SU-DHL-6 (cell line): Measurements from ENCODE around the gene AGPAT3.

Experiments
- H2AFZ ChIP-seq: fragments of 200-600 bp; sonication (generic); 2 replicates; pipeline ENCODE4 v1.6.1; 2014; ENCODE audit warnings: low read depth, mild to moderate bottlenecking, moderate library complexity, mixed read lengths, antibody characterized with exemption, low read length; ENCODE audit not compliant: severe bottlenecking
- H3F3A ChIP-seq: fragments of 200-600 bp; shearing (Covaris generic); 2 replicates; pipeline ENCODE4 v1.6.0; 2016; ENCODE audit warnings: antibody characterized with exemption, mild to moderate bottlenecking; ENCODE audit not compliant: insufficient read depth
- H3K27ac ChIP-seq: fragments of 200-600 bp; sonication (generic); 2 replicates; pipeline ENCODE4 v1.5.1; 2016; ENCODE audit warnings: low read depth, mild to moderate bottlenecking, low read length, moderate library complexity, mixed read lengths
- H3K27me3 ChIP-seq: fragments of 200-600 bp; sonication (generic), shearing (Covaris generic); 2 replicates; pipeline ENCODE4 v1.6.0; 2014; ENCODE audit warnings: mild to moderate bottlenecking, low read length
- H3K36me3 ChIP-seq: fragments of 200-600 bp; sonication (generic); 2 replicates; pipeline ENCODE4 v1.6.1; 2014; ENCODE audit warnings: mild to moderate bottlenecking, low read length, mixed read lengths
- H3K4me2 ChIP-seq: fragments of 300-600, 200-600 bp; shearing (Covaris generic), sonication (generic); 2 replicates; pipeline ENCODE4 v1.6.0; 2014; ENCODE audit warnings: low read length, low read depth, mild to moderate bottlenecking; ENCODE audit not compliant: poor library complexity, severe bottlenecking
- H3K4me3 ChIP-seq: fragments of 200-600 bp; sonication (generic); 2 replicates; pipeline ENCODE4 v1.5.1; 2014; ENCODE audit warnings: antibody characterized with exemption, low read length, mild to moderate bottlenecking, mixed read lengths; ENCODE audit not compliant: insufficient read depth, poor library complexity, severe bottlenecking
- H3K79me2 ChIP-seq: fragments of 200-600 bp; sonication (generic); 2 replicates; pipeline ENCODE4 v1.6.1; 2014; ENCODE audit warnings: mild to moderate bottlenecking, low read length, moderate library complexity; ENCODE audit not compliant: insufficient read depth
- H3K9ac ChIP-seq: fragments of 200-600 bp; sonication (generic); 2 replicates; pipeline ENCODE4 v1.7.0; 2014; ENCODE audit warnings: mild to moderate bottlenecking, low read length
- H3K9me2 ChIP-seq: fragments of 200-600 bp; sonication (generic); replicated peaks from 2 replicates; pipeline ENCODE4 v1.6.1; 2014; ENCODE audit warnings: low read length; ENCODE audit not compliant: insufficient read depth
- H3K9me3 ChIP-seq: fragments of 200-600 bp; sonication (generic); 2 replicates; pipeline ENCODE4 v1.6.1; 2014; ENCODE audit warnings: low read length, mixed read lengths; ENCODE audit not compliant: insufficient read depth
- H4K20me1 ChIP-seq: fragments of 200-600 bp; sonication (generic); 2 replicates; pipeline ENCODE4 v1.6.1; 2014; ENCODE audit warnings: low read depth, mild to moderate bottlenecking, antibody characterized with exemption, low read length, moderate library complexity, mixed read lengths
- CTCF ChIP-seq: fragments of 200-600 bp; sonication (generic); IDR thresholded peaks from one replicate; pipeline ENCODE4 v1.5.1; 2017; ENCODE audit warnings: antibody characterized with exemption, mild to moderate bottlenecking, low read length, moderate library complexity; ENCODE audit not compliant: insufficient read depth, poor library complexity, severe bottlenecking
- EZH2phosphoT487 ChIP-seq: fragments of 200-600 bp; sonication (generic), shearing (Covaris generic); conservative IDR thresholded peaks from 2 replicates; pipeline ENCODE4 v1.6.1; 2018; ENCODE audit warnings: mild to moderate bottlenecking, antibody characterized with exemption, low read length, moderate library complexity, mixed read lengths

Gene AGPAT3

GRCh38 chr21:43954896-43955295 is 89.9 kb downstream of the AGPAT3 start:
- no peaks in the 10 kb centered on the region for H3K79me2 ChIP-seq

GRCh38 chr21:43956019-43956669 is 91.1 kb downstream of the AGPAT3 start:
- H3K9me2 ChIP-seq = no peaks in the 10 kb centered on the region
- no peak overlapping the region for H3K9ac ChIP-seq
- H3K27ac ChIP-seq = no peak overlapping the region
- H3K4me3 ChIP-seq = no peak overlapping the region
- TF ChIP-seq CTCF (no peak), EZH2phosphoT487 (no peak)
- no peaks in the 10 kb centered on the region for H3K9me3 ChIP-seq
- H3K4me2 ChIP-seq = no peak overlapping the region
- no peaks in the 10 kb centered on the region for H3K79me2 ChIP-seq
- no peaks in the 10 kb centered on the region for H3K36me3 ChIP-seq
- no peak overlapping the region for H2AFZ ChIP-seq
- no peaks in the 10 kb centered on the region for H4K20me1 ChIP-seq
- no peaks in the 10 kb centered on the region for H3K27me3 ChIP-seq
- H3F3A ChIP-seq = no peaks in the 10 kb centered on the region

More at GRCh38 chr21:43954896-43955295, 89.9 kb downstream of the AGPAT3 start:
- no peaks in the 10 kb centered on the region for H3K9me2 ChIP-seq
- H3K36me3 ChIP-seq = no peaks in the 10 kb centered on the region
- H3K9me3 ChIP-seq = no peaks in the 10 kb centered on the region
- no peak overlapping the region for H2AFZ ChIP-seq
- no peaks in the 10 kb centered on the region for H3F3A ChIP-seq
- H3K27me3 ChIP-seq = no peaks in the 10 kb centered on the region; the same call in 1 of the 2 replicates
- TF ChIP-seq EZH2phosphoT487 (no peak), CTCF (no peak)
- no peak overlapping the region for H3K4me2 ChIP-seq
- no peak overlapping the region for H3K4me3 ChIP-seq
- H3K27ac ChIP-seq = no peak overlapping the region
- no peak overlapping the region for H3K9ac ChIP-seq
- no peaks in the 10 kb centered on the region for H4K20me1 ChIP-seq

GRCh38 chr21:43956670-43957035 is 91.6 kb downstream of the AGPAT3 start:
- Histone ChIP-seq H4K20me1 (no peaks in the 10 kb centered on the region), H3K9me2 (no peaks in the 10 kb centered on the region), H3K4me3 (no peak overlapping the region), H3K36me3 (no peaks in the 10 kb centered on the region), H3K79me2 (no peaks in the 10 kb centered on the region), H3K4me2 (no peak overlapping the region), H2AFZ (no peak overlapping the region), H3K9ac (no peak overlapping the region), H3F3A (no peaks in the 10 kb centered on the region), H3K9me3 (no peaks in the 10 kb centered on the region), H3K27me3 (no peaks in the 10 kb centered on the region), H3K27ac (no peak overlapping the region)
- no peak for TF ChIP-seq EZH2phosphoT487
- no peak for TF ChIP-seq CTCF
